Stimulated activated CD8-positive, alpha-beta memory T cell treated with anti-CD3 and anti-CD28 coated beads, Interleukin-15, amount 100 ng/mL, for 48 hours (primary cell): Measurements from ENCODE around the gene FRMD3.

Source experiments
- DNase-seq, 2 donors: peaks; one replicate each; pipeline ENCODE4 v3.0.0-alpha.2; 2020; ENCODE audit warnings: low read depth in 2 of 2

FRMD3 gene

GRCh38 chr9:83281306-83282255 lies 256.6 kb downstream of the FRMD3 start:
- DNase-seq: no peak

- DNase-seq: no peak
Measured at GRCh38 chr9:83280790-83281189, 257.4 kb downstream of the FRMD3 start.

- no peak for DNase-seq
Measured at GRCh38 chr9:83280268-83280667, 257.9 kb downstream of the FRMD3 start.

DNA sequence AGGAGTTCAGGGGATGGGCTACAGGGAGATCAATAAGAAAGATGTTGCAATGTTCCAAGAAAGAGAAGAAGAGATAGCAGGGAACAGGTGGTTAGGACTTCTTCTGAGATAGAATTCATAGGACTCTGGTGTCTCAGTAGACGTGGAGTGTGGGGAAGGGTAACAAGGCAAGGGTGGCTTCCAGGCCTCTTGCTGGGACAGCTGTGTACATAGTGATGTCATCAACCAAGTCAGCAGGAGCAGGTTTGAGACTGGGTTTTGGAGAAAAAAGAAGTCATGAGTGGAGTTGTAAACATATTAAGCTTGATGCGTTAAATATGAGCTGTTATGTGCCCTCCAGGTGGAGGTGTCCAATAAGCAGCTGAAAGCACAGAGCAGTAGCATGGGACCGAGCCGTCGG lies 263.4 kb downstream of the FRMD3 start:
- no peak for DNase-seq

DNA sequence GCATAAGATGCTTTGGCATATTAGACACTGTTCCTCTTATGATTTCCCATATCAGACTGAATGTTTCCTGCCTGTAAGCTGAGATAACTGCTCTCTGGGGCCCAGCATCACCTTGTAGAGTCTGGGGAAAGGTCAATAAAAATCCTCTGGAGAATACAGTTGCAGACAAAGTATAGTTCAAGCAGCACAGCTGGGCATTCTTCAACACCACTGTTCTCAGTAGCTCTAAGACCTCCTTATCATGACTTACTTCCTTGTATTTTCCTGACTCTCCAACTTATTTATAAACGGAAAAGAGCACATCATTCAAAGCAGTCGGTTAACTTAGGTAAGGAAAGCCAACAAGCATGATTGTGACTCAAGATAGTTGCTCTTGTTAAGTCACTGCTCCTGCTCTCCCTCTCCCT lies 266.5 kb downstream of the FRMD3 start:
- no peak for DNase-seq

DNA sequence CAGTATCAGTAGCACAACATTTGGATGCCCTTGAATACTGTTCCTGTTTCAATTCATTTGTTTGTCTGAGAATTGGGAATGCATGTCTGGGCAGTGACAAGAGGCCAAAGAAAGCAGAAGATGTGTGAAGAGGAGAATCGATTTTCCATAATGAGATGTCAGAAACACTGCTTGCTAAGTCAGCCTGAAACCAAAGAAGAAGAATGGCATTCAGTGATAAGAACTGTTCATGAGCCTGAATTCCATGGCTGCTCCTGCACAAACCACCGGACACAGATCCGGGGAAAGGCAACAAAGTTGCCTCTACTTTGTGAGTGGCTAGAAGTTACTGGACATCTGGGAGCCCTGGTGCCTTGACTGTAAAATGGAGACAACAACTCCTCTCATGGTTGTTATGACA lies 268.1 kb downstream of the FRMD3 start:
- DNase-seq: no peak

GRCh38 chr9:83267741-83268140 lies 270.5 kb downstream of the FRMD3 start:
- no peak for DNase-seq

DNA sequence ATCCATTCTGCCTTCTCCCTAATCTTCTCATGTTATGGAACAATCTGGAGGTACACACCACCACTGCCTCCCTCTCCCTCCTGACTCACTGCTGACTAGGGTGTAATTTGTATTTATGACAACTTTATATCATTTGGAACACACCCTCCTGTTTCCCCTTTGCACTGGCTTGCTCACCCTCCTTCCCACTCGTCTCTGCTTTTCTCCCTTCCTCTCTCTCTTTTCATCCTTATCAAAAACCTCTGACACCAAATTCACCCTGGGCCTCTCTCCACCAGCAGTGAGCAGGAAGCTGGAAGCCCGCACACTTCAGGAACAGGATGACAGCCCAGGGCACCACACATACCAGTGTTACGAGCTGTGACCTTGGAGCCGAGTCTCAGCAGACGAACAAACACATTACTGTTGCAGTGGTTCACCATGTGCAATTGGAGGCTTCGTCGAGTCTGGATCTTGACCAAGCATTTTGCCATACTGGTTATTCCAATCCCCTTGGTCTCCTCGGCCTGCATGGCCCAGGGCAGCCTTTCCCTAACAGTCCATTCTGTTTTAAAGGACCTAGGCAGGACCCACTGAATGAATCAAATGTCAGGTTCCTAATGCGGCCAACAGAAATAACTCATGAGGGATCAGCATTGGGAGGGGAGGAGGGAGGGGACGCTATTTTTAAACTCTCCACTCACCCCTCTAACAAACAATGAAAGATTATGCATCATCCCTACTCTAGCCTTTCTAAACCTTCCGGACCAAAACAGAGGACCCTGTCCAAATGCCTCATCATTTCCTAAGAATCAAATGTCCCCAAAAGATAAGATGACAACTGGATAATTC lies 271.3 kb downstream of the FRMD3 start:
- DNase-seq: no peak

- DNase-seq: no peak
Measured at GRCh38 chr9:83266331-83266665, 271.9 kb downstream of the FRMD3 start.

- DNase-seq: no peak
Measured at GRCh38 chr9:83264315-83264714, 273.9 kb downstream of the FRMD3 start.

GRCh38 chr9:83259558-83259957 lies 278.6 kb downstream of the FRMD3 start:
- no peak for DNase-seq

DNA sequence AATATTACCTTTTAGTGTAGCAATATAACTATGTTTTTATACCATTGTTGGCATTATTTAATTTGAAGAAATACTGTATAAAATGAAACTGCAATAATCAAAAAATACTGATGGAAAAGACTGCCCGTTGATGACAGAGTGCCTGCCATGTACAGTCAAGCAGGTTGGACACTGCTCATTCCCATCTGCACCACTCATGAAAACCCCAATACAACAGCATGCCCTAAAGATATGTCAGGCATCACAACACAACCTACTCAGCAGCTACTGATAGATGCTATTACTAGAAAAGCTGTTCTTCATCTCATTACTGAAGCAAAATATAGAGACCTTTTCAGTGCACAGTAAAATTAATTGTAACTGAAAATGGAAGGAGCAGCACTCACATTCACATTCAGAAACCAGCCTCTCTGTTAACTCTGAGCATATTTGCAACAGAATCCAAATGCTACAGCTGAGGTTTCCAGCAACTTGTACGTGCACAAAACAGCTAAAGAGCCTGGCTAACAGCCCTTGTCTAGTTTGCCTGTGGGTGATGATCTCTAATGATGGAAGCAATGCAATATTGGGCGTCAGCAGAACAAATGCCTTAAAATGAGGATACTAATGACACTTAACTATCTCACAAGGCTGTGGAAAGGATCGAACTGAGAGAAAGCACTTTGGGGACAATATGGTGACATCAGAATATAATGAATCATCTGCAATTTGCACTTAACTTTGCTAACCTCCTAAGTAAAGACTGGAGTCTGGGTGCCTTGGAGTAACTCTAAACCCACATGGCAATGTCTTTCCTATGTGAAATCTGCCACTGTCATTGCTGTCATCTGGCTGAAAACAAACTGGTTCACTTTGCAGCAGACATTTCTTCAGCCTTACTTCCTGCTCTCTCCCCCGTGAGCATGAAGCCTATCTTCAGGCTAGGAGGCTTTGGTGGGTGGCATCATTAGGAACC lies 280.0 kb downstream of the FRMD3 start:
- no peak for DNase-seq

DNA sequence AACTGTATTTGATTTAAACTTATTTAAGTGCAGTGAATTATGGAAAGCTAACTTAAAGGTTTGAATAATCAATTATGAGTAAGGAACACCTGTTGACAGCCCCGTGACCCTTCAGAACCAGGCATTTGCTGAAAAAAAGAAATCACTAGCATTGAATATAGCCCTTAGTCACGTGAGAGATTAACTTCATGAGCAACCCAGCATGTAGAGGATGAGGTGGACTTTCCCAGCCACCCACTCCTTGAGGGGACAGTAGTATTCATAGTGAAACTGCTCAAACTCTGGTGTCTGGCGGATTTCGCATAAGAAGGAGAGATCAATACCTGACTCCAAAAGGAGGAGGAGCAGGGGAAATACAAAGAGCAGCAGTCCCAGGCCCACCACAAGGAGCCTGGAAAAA lies 290.5 kb downstream of the FRMD3 start:
- no peak for DNase-seq

- no peak for DNase-seq
Measured at GRCh38 chr9:83245979-83246659, 292.1 kb downstream of the FRMD3 start.

- no peak for DNase-seq
Measured at GRCh38 chr9:83242066-83242465, 296.1 kb downstream of the FRMD3 start.

DNA sequence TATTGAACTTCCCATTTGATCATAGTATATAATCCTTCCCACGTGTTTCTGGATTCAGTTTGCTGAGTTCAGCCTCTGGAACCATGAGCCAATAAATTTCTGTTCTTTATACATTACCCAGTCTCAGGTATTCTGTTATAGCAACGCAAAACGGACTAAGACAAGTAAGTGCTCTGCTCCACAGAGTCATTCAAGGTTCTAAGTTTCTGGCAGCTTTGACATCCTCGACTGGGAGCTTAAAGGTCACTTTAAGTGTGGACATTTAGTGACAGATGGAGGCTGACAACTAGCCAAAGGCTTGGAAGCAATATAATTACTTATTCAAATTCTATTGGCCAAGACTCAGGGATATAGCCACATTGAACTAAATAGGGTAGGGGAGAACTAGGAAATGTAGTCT lies 297.5 kb downstream of the FRMD3 start:
- DNase-seq: no peak

GRCh38 chr9:83239747-83240146 lies 298.5 kb downstream of the FRMD3 start:
- no peak for DNase-seq

DNA sequence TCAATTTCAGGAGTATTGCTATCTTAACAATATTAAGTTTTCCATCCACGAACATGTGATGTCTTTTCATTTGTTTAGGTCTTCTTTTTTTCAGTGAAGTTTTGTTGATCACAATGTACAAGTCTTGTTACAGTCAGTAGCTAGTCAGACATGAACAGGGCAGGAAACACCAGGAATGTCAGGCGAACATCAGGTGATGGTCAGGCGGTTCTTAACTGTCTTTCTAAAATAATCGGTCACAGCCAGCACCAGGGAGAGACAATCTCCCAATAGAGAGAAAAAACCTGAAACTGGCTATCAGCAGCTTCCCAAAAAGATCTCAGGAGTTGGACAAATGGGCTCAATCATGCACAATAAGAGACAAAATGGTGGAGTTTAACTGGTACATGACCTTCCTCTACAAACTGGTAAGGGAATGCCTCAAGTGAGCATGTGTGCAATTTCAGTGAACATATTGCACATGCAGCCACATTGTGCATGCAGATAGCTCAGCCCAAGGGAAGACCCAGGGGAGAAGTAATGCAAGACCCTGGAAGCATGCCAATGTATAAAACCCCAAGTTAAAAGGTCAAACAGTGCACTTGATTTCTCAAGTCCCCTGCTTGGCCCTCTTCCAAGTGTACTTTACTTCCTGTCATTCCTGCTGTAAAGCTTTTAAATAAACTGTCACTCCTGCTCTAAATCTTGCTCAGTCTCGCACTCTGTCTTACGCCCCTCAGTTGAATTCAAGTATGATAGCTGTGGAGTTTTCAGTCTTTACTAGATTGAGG lies 299.1 kb downstream of the FRMD3 start:
- no peak for DNase-seq

DNA sequence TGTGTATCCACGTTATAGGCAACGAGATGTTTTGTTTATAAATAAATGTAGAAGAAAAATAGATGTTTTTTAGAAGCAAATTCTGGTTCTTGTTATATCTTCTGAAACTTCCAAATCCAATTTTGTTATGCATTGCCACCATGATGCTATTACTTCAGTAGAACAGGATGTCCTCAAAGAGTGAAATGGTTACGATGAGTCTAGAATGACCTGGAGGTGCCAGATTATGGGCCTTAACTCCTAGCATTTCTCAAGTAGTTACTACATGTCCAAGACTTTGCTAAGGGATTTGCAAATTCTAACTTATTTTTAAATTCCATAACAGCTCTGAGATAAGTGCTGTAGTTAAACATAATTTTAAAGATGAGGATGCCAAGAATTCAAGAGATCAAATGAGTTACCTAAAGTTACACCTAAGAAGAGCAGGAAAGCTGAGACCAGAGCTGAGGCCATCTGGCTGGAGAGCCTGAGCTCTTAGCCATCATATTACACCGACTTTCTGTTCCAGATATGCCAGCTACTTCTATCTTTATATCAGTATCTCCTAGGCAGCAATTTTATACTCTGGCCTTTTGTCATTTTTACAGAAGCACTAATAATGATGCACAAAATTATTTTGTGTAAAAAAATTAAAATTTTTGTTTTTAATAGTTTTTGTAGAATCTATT lies 302.0 kb downstream of the FRMD3 start:
- no peak for DNase-seq

- DNase-seq: no peak
Measured at GRCh38 chr9:83235526-83235925, 302.7 kb downstream of the FRMD3 start.
